ENCODE results near the gene PTPRH.

The PTPRH gene, protein sequence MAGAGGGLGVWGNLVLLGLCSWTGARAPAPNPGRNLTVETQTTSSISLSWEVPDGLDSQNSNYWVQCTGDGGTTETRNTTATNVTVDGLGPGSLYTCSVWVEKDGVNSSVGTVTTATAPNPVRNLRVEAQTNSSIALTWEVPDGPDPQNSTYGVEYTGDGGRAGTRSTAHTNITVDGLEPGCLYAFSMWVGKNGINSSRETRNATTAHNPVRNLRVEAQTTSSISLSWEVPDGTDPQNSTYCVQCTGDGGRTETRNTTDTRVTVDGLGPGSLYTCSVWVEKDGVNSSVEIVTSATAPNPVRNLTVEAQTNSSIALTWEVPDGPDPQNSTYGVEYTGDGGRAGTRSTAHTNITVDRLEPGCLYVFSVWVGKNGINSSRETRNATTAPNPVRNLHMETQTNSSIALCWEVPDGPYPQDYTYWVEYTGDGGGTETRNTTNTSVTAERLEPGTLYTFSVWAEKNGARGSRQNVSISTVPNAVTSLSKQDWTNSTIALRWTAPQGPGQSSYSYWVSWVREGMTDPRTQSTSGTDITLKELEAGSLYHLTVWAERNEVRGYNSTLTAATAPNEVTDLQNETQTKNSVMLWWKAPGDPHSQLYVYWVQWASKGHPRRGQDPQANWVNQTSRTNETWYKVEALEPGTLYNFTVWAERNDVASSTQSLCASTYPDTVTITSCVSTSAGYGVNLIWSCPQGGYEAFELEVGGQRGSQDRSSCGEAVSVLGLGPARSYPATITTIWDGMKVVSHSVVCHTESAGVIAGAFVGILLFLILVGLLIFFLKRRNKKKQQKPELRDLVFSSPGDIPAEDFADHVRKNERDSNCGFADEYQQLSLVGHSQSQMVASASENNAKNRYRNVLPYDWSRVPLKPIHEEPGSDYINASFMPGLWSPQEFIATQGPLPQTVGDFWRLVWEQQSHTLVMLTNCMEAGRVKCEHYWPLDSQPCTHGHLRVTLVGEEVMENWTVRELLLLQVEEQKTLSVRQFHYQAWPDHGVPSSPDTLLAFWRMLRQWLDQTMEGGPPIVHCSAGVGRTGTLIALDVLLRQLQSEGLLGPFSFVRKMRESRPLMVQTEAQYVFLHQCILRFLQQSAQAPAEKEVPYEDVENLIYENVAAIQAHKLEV

DNA sequence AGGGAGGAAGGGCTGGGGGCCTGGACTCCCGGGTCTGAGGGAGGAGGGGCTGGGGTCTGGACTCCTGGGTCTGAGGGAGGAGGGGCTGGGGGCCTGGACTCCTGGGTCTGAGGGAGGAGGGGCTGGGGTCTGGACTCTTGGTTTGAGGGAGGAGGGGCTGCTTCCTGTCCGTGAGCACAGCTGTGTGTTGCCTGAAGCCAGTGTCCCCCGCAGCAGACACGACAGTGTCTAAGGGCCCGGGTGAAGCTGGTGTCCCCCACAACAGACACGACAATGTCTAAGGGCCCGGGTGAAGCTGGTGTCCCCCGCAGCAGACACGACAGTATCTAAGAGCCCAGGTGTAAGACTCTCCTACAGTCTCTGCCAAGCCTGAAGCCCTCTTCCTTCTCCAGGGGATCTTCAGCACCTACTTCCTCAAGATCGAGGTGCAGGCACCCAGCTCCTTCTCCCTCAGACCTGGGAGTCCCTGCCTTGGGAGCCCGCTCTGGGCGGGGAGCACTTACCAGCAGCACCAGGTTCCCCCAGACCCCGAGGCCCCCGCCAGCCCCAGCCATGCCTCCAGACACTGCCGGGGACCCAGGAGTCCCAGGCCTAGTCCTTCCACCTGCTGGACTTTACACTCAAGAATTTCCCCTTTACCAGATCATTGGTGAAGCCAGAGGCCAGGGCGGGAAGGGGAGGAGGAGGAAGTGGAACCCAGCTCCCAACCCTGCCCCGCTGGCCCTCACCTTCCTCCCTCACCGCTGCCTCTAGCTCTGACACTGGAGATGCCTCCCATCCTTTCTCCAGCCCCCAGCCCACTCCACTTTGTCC is at the start of gene PTPRH:
Gene PTPRH (minus strand): TSS at position 622 of the 813 bp plus-strand sequence. CDS start 68 bp downstream, at position 554.
- DNase-seq (ENCODE audit: low spot score): no peak

DNA sequence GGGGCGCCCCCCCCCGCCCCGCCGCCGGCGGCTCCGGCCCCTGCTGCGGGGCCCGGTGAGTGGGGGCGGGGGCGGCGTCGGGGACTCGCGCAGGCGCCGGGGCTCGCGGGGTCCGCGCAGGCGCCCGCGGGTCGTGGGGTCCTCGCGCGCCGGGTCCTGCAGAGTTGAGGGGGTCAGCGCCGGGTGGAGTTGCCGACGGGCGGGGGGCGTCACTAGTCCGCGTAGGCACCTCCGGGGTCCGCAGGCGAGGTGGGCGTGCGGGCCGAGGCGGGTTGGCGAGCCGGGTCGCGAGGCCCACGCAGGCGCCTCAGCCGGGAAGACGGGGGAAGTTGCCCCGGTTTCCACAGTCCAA is 49.2 kb upstream of the PTPRH start:
- no peak for DNase-seq (ENCODE audit: low spot score)

DNA sequence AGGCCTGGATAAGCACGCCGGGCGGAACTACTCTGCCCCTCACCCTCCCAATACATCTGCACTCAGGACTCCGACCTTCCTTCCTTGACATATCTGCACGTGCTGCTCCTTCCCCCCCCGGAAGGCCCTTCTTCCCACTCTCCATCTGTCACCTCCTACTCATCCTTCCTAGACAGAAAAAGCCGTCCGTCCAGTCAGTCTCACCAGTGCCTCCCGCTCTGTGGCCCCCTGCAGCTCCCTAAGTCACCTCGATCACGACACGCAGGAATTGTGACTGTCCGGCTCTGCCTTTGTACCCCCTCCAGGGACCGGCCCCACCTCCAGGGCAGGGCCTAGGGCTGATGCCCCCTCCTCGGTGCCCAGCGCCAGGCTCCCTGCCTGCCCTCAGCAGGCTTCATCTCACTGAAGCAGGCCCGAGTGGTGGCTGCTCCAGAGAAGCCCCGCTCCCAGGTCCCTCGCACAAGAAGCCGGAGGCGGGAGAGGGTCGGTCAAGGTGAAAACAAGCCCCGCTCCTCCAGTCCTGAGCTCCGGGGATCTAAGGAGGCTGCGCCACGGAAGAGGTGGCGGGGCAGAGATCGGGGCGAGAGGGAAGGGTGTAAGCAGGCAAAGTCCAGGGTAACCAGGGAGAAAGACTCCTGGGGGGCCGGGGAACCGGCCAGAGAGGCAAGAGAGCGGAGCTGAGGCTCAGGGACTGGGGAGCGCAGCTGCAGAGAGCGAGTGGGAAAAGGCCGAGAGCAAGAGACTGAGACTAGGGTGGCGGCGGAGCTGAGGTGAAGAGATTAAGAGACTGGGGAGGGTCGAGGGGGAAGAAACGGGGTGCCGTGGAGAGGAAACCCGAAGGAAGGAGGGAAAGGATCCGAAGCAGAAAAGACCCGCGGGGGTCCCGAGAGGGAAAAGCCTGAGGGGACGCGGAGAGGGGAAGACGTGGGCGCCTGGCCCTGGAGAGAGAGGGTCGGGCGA is 48.4 kb upstream of the PTPRH start:
- DNase-seq (ENCODE audit: low spot score): peak; percentile 51

DNA sequence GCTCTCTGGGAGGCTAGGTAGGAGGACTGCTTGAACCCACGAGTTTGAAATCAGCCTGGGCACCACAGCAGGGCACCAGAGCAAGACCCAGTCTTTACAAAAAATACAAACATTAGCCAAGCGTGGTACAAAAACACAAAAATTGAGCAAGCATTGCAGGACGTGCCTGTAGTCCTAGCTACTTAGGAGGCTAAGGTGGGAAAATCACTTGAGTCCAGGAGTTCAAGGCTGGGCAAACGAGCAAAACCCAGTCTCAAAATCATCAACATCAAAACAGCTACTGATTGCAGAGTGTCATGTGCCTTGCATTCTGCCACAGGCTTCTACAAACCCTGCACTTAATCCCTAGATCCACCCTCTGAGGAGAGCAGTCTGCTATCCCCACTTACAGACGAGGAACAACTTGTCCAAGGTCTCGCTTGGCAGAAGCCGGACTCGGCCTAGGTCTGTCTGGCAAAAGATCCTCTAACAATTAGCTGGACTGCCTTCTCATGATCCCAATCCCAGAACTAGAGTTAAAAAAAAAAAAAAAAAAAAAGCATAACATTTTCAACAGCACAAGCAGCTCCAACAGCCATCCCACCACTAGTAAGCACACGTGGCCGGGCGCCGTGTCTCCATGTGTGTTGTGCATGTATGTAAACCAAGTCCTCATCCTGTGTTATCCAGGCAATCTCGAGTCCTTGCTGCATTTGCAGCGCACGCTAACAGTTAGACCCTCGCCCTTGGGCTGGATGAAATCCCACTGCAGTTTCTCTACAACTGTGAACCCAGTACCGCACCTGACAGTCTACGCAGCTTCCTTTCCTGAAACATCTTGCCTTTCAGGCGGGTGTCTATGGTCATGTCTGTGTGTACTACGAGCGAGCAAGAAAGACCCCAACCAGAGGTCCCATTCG is 47.5 kb upstream of the PTPRH start:
- peak; percentile 43 for DNase-seq (ENCODE audit: low spot score)

DNA sequence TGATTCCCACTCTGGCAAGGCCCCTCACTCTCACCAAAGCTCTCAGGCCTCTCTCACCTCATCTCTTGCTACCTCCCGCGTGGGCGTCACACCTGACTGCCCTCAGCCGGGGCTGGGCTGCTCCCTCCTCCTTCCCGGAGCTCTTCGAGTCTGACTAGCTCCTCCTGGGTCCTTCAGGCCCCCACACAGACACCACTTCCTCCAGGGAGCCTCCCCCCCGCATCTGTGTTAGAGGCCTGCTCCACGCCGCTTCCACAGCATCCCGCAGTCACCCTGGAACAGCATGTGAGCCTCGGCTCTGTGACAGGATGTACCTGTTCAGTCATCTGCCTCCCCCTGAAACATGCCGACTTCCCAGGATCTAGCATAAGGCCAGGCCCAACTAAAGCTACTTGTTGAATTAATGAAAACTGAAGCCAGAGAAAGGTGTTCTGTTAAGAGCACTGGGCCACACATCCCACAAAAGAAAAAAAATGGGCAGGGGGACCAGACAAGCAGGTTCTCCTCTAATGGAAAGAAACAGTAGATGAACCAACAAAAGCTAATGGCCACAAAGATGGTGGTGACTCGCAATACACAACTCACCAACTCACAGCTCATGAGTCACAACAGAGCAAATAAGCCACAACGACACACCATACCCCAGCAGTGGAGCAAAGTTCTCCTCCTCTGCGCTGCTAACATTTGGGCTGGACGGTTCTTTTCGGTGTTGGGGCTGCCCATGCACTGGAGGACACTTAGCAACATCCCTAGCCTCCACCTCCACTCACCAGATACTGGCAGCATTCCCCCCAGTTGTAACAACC is 46.5 kb upstream of the PTPRH start:
- DNase-seq (ENCODE audit: low spot score): peak; percentile 45

DNA sequence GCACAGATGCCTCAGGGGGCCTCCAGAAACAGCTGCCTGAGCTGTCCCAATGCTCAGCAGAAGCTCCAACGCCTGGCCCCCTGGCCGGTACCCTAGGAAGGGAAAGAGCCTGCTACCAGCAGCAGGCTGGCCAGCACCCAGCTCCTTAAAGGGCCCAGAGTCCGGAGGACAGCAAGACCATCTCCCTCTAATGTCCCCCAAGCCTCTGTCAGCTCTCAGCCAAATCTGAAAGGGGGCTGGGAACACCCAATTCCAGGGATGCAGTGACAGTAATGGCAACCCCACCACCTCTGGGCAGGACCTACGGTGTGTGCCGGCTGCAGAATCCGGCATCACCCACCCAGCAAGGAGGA is 45.3 kb upstream of the PTPRH start:
- DNase-seq (ENCODE audit: low spot score): no peak

DNA sequence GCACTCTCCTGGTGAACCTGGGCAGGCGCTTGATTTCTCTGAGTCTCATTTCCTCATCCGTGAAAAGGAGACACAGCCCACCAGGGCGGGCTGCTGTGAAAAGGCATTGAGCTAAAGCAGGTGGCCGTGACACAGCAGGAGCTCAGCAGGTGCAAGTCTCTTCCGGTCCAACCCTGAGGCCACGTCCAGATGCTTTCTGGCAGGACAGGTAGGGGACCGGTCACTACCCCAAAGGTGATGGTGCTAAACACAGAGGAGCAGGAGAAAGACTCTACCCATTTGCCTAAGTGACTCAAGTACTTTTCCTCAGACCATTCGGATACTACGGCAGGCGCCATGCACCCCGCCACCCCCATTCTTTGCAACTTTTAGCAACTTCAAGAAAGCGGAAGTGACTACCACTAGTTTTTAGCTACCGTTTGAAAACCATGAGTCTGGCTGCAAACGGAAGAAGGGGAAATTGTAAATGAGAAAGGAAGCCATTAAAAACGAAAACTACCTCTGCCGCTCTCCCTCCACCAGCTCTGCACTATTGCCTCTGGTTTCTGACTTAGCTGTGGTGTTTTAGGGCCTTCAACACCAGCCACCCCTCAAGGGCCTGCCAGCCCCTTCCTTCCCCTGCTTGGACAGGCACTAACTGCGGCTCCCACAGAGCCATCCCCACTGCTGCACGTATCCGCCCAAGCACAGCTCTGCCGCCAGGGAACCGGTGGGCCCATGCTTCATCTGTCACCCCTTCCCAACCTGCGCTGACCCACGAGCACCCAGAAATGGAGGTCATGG is 44.7 kb upstream of the PTPRH start:
- peak; percentile 17 for DNase-seq (ENCODE audit: low spot score)

DNA sequence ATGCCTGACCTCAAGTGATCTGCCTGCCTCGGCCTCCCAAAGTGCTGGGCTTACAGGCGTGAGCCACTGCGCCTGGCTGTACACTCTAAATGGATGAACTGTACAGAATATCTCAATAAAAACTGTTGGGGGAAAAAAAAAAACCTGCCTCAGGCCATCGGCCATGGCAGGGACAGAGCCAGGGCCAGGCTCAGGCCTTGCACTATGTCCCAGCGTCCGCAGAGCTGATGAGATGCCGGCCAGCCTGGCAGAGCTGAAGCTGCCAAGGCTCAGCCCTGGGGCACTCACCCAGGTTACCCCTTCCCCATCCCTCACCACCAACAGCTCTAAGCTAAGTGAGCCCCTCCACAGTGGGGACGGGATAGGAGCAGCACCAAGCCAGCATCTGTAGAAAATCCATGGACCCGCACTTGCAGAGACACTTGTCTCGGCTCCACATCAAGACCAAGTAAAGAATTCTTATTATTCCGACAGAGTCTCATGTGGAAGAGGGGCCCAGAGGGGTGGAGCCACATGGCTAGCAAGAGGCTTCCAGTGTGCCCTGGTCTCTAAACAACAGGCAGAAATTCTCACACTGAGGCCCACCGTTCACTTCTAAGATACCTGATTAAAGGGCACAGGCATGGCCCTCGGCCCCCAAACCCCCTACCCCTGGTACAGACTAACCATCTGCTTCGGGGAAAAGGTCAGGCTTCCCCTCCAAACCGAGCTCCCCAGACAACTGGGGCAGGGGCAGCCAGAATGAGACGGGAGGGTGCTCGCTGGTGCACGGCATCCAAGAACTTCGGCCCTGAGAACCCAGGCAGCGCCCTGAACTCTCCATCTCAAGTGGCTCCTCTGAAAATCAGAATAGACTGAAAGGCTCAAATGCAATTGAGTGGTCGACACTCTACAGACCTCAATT is 43.7 kb upstream of the PTPRH start:
- DNase-seq (ENCODE audit: low spot score): no peak

DNA sequence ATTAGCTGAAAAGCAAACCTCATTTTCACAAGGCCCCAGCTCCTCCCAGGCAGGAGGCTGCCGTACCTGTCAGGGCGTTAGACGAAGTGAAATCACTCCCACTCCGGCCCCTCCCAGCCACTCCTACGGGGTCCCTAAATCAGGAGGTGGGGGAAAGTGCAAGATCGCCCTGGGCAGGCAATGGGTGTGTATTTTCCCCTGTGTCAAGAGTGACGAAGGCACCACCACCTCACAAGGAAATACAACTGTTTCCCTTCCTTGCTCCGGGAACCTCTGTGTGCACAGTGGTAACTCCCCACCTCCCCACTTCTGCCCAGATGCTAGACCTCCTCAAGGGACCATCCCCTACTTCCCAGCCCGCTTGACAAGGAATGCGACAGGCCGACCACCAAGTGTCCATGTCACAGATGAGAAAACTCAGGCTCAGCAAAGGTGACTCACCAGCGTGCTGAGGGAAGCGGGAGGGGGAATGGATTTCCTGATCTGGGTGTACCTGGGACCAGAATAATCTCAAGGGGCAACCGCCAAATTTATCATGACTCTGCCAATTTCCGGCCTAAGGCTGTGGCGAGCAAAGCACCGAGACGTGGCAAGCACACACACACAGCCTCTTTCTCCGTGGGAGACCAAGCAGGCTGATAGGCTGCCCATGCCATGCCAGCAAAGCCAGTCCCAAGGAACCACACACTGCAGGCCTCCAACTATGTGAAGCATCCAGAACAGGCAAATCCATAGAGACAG is 42.2 kb upstream of the PTPRH start:
- DNase-seq (ENCODE audit: low spot score): peak; percentile 49

DNA sequence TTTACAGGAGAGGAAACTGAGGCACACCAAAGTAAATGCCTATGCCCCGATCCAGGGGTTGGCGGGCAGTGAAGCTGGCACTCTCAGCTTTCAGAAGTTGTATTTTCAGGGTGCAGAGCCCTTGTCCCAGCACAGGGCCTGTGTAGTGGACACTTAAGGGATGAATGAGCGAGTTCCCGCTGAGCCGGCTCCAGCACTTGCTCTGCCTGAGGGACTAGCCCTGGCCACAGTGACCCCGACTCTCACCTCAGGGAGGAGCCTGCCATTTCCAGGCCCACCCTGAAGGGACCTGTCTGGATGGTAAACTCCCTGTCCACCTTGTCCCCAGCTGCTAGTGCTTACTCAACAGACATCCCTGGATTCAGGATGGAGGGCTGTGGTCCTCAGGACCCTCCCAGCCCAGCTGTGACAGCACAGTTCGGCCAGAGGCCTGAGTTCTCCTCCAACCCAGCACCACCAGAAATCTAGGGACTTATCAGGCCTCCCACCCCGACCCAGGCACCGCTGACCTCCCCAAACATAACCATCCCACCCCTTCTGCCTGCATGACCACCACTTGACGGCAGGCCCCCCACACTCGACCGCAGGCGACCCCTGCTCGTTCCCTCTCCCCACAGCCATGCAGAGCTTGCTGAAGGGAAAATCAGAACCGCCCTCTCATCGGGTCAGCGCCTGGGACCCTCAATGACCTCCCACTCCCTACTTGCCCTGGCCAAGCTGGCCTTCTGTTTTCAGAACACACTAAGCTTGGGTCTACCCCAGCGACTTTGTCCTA is 41.1 kb upstream of the PTPRH start:
- DNase-seq (ENCODE audit: low spot score): no peak

DNA sequence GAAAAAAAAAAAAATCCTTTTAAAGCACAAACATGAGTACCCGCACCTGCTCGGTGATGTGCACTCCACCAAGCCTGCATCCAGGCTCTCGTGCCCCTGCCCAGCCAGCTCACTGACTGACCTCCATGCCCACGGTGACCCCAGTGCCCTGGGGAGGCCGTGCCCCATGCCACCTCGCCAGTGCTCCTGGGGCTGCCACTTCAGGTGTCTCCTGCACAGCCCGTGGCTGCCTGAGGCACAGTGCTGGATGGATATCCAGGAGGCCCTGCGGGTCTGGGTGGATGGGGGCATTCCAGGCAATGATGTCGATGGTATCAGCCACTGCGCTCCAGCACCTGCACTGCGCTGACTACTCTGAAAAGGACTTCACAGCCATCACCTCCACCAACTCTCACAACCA is 40.5 kb upstream of the PTPRH start:
- DNase-seq (ENCODE audit: low spot score): no peak

DNA sequence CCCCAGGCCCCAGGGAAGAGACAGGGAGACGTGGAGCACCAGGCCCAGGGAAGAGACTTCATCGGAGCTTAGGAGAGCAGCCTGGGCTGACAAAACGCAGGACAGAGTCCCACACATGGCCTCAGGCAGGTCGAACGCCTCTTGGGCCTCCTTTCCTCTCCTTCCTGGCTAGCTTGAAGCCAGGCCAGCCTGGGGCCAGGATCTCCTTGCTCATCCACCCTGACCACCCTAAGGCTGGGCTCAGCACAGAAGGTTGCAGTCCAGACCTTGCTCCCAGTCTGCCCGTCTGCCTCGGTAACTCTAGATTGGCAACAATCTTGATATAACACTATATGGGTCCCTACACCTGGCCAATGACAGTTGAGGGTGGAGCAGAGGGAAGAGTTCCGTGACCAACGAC is 39.4 kb upstream of the PTPRH start:
- DNase-seq (ENCODE audit: low spot score): no peak

DNA sequence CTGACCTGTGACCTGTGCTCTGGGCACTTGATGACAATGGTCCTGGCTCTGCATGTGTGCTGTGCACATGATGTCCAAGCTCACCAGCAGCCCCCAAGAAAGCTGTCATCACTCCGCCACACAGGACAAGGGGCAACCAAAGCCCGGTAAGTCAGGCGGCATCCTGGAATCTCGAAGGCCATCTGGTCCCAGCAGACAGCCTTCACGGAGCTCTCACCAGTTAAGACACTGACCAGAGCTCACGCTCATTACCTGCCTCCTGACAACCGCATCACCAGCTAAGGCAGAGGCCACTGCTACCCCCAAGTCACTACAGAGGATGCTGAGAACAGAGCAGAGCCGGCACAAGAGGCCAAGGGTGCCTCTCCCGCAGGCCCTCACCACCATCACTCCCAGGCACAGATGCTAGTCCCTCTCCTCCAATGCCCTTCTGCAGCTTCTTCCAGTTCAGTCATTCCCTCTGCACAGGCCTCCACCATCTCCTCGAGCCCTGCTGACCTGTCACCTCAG is 38.9 kb upstream of the PTPRH start:
- no peak for DNase-seq (ENCODE audit: low spot score)

DNA sequence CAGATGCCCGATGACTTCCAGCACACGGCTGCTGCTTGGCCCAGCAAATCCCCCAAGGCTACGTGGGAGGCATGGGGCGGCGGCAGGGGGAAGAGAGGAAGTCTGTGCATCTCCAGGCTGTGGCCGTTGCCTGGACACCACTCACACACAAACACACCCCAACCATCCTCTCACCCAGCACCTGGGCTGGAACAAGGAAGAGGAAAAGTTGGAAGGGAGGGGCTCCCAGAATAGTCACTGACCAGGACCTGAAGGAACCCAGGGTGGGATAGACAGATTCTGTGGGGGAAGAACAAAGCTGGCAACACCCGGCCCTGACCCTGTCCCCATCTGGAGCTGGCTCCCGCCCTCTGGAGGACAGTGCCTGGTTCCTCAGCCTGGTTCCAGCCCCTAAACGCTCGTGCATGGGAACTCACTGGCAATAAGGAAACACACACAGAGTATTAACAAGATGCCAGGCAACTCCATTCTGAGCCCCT is 38.4 kb upstream of the PTPRH start:
- DNase-seq (ENCODE audit: low spot score): no peak
